ENCODE results near the gene ADAMTS2. TPM values are rescaled to one million over a fixed set of nuclear protein-coding genes. Genes with fewer than 3 reads are reported as not detected.

Gene ADAMTS2
- total and polyA plus RNA-seq, 2 of the 8 experiments (the other 6 are each of a cell fraction or from before 2014, with no cell fraction given) = 6.6 to 7.3 TPM

DNA sequence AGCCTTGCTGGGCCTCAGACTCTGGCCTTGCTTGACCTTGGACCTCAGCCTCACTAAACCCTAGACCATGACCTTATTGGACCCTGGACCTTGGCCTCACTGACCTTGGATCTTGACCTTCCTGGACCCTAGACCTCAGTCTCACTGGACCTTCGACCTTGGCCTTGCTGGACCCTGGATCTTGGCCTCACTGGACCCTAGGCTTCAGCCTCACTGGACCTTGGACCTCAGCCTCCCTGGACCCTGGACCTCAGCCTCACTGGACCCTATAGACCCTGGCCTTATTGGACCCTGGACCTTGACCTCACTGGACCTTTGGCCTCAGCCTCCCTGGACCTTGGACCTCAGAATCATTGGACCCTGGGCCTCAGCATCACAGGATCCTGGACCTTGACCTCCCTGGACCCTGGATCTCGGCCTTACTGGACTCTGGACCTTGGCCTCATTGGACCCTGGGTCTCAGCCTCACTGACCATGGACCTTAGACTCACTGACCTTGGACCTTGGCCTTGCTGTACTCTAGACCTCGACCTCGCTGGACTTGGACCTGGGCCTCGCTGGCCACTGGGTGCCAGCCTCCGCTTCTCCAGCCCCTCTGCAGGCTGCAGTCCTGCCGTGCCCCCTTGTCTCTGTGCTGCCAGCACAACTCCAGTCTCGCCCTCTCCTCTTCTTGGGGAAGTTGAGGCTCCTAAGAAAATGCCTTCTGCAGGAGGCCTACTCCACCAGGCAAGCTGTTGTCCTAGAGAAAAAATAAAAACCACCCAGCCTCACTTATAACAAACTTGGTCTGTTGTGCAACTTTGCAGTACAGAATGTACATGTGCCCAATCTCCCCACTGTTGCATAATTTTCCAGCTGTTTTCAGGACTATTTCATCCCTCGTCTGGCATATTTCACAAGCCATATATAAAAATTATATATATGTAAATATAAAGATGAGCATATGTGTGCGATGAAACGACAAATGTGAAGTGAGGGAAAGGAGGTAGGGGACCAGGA lies 11.0 kb upstream of the ADAMTS2 start (continued):
- TF ChIP-seq ASH2L (IDR thresholded peaks at IDR 0.05; ENCODE audit: low read length) = no peak
- no peak for TF ChIP-seq YY1 (IDR thresholded peaks at IDR 0.05; ENCODE audit: low read depth, low read length)
- TF ChIP-seq BCL11A (IDR thresholded peaks at IDR 0.05; ENCODE audit: low read depth in 2 of 2, low read length in 2 of 2) = no peak
- no peak for TF ChIP-seq KDM5A (IDR thresholded peaks at IDR 0.05; ENCODE audit: low read length)
- no peak for TF ChIP-seq POU5F1 (IDR thresholded peaks at IDR 0.05; ENCODE audit: low read depth, low read length)
- TF ChIP-seq SUZ12 (IDR thresholded peaks at IDR 0.05; ENCODE audit: low read length) = no peak
